Activated CD8-positive, alpha-beta memory T cell treated with anti-CD3 and anti-CD28 coated beads, Interleukin-2, amount 50 U/mL, for 48 hours (primary cell): ENCODE measurements around the gene HOXD13.

Source experiments
- DNase-seq: peaks from one replicate; pipeline ENCODE4 v3.0.0-alpha.2; 2020

Gene HOXD13

GRCh38 chr2:176081376-176081836 is 11.1 kb upstream of the HOXD13 start:
- DNase-seq: no peak

GRCh38 chr2:176081837-176082524 is 10.5 kb upstream of the HOXD13 start:
- DNase-seq: peak; percentile 56

DNA sequence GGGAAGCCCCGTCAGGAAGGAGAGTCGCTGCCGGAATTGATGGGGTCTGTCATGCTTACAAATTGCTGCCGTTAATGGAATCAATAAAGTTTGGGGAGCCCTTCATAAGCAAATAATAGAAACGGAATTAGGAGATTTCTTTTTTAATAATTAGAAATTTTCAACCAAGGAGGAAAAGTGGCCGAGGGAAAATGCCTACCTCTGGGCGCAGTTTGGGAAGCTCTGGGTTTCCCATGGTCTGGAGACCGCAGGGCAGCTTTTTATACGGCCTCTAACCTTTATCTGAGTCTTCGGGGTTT is 10.0 kb upstream of the HOXD13 start:
- no peak for DNase-seq

GRCh38 chr2:176082824-176083751 is 9.4 kb upstream of the HOXD13 start:
- no peak for DNase-seq

DNA sequence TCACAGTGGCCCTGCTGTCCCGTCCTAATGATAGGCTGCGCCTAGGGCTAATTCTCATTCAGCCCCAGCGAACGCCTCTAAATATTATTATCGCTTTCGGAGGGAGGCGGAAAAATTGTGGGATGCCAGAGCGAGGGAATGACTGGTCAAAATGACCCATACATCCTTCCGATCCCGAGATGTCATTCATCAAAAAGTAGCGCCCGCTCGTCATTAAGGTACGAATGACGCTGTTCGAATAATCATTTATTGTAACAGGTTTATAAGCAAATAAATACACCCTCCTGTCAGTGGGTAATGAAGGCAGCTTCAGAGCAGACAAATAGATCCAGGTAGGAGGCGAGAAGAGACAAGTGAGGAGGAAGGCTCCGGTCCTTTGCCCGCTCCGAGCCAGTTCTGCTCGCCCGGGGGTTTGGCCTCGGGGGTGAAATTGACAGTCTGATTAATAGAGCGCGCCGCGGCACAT is 8.7 kb upstream of the HOXD13 start, which contains the start of gene EVX2:
EVX2 (minus strand) TSS at position 167 of the 466 bp plus-strand sequence. CDS start 186 bp downstream, outside the sequence.
- no peak for DNase-seq

DNA sequence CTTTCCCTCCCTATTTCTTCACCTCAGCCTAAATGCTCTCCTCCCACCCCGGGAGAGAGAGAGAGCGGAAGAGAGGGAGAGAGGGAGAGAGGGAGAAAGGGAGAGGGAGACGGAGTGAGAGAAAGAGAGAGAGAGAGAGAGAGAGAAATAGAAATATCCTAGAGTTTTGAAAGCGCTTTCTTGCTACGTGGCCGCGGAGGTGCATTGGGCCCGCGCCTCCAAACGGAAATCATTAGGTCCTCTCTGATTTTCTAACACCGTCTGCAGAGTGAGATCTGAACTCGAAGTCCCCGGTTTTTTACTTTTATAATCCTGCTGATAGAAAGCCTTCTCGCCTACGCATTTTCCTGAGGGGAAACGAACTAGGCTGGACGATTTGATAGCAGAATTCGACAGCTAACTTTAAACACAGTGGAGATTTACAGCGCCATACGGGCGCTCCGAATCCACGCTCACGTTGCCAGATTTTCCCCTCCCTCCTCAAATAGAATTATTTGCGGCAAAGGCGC is 7.9 kb upstream of the HOXD13 start:
- DNase-seq: no peak

GRCh38 chr2:176085120-176085788 is 7.3 kb upstream of the HOXD13 start:
- DNase-seq: no peak

GRCh38 chr2:176085861-176086771 is 6.4 kb upstream of the HOXD13 start:
- no peak for DNase-seq

DNA sequence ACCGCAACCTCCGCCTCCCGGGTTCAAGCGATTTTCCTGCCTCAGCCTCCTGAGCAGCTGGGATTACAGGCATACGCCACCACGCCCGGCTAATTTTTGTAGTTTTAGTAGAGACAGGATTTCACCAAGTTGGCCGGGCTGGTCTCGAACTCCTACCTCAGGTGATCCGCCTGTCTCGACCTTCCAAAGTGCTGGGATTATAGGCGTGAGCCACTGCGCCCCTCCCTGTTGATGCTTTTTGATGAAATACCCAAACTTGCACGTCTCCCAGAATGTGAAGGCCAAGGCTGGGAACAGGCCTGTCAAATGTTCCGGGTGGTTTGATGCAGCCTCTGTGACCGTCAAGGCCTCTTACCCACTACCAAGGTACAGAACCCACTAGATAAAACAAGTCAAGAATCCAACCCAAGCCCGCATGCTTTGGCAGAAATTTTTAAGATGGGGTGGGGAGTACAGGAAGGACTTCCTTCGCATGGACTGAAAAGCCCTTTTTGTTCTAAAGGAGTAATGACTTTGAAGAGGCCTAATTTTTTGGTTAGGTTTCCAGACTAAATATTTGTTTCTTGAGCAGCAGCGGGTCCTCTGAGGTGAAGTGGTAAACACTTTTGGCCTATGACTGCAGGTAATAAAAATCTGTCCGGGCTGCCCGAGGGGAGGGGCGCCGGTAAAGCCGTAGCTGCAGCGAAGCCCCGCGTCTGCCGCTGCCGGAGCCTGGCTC is 5.0 kb upstream of the HOXD13 start:
- DNase-seq: no peak

DNA sequence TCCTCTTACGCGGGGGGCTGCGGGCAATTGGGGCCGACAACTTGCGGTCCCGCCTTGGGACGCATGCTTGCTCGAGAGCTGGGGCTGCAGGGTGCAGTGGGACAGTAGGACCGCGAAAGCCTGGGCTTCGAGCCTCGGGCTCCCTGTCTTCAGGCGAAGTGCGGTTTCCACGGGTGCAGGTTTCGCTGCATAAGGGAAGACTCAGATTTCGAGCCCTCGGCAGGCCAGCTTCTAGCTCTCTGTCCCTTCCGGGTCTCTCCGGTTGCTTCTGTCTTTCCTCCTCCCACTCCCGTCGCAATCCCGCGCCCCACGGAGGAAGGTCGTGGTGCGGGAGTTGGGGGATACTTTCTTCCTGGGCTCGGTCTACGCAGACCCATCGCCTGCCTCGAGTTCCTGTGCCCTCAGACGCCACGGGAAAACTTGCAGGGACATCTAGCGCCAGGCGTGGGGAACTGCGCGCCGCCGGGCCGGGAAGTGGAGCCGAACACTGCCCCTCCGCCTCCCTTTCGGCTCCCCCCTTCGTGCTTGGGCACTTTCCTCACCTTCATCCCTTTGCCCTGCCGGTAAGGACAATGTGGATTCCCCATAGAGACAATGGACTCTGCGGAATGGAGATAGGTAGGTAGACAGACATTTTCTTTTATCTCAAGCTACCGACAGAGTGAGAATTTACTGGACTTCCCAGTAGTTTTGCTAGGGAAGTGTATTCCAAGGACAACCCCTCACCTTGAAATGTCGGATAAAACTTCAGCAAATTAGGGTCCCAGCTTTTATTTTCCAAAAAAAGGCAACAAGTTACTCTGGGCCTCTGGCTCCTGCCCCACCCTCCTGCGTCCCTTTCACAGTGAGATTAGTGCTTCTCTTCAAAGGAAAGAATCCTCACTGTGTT is 4.2 kb upstream of the HOXD13 start:
- DNase-seq: peak; percentile 70

GRCh38 chr2:176088937-176089842 is 3.3 kb upstream of the HOXD13 start:
- DNase-seq: no peak

GRCh38 chr2:176089843-176090395 is 2.6 kb upstream of the HOXD13 start:
- DNase-seq: no peak

GRCh38 chr2:176090862-176091261 is 1.7 kb upstream of the HOXD13 start:
- no peak for DNase-seq

DNA sequence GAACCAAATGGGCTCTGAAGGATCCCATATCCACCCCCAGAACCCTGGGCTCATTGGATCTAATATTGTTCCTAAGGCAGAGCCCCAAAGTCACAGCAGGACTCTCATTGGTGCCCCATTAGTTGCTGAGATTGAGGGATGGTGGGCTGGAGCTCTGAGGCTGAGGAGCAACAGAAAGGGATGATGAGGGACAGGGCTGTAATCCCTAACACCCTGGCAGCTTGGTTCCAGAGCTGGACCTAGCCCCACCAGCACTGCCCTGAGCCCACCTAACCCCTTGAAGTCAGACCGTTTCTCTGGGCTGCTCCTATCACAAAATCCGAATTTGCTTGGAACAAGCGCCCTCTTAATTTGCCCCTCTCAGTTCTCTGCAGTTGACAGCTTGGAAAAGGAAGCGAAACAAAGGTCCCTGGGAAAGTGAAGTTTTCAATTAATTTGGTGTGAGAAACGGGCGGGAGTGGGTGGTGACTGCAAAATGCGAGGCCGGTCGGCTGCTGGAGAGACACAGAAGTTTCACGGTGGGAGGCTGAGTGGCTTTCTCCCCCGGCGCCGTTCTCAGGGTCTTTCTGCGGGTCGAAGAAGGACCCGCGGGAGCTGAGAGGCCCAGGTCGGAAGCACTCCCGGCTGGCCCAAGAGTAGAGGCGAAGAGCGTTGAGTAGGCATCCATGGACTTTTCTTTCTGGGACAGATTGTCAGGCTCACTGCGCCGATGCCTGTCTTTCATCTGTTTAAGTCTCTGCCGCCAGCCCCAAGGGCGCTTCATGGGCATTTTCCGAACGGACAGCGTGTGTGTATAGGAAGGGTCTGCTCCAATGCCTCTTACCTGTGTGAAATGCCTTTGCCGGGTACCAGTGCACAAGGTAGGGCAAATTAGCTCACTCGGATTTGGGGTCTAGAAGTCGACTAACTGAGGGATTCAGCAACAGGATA is 927 bp upstream of the HOXD13 start:
- DNase-seq: no peak

- peak; percentile 38 for DNase-seq
Measured at GRCh38 chr2:176093145-176093897, 800 bp downstream of the HOXD13 start.

GRCh38 chr2:176093898-176094249 is 1.4 kb downstream of the HOXD13 start:
- no peak for DNase-seq

- peak; percentile 47 for DNase-seq
Measured at GRCh38 chr2:176094349-176094748, 1.8 kb downstream of the HOXD13 start.
